Activated CD8-positive, alpha-beta T cell treated with anti-CD3 and anti-CD28 coated beads for 36 hours (primary cell): ENCODE data around the gene GZMB. TPM values are rescaled to one million over a fixed set of nuclear protein-coding genes. Genes with fewer than 3 reads are reported as not detected.

Source experiments
- ATAC-seq: fragments of 200-7000 bp; cut with Tn5 transposase; one replicate; pipeline ENCODE4 v1.10.0; 2021; ENCODE audit warnings: mild to moderate bottlenecking, moderate library complexity
- CTCF ChIA-PET: fragments of 350-600 bp; sonication (Branson Sonifier 250); formaldehyde crosslinking; loops from one replicate; lab custom pipeline; 2021; ENCODE audit warnings: antibody characterized with exemption; lab: Charles Lee
- POLR2A ChIA-PET: fragments of 350-600 bp; sonication (Branson Sonifier 250); formaldehyde crosslinking; loops from one replicate; lab custom pipeline; 2021; ENCODE audit warnings: antibody characterized with exemption; lab: Charles Lee
- DNase-seq: peaks from one replicate; pipeline ENCODE4 v3.0.0-alpha.2; 2020
- H3K27ac Mint-ChIP-seq: one replicate; pipeline ENCODE4 v1.8.0; 2021; ENCODE audit warnings: mild to moderate bottlenecking, mixed read lengths
- H3K27me3 Mint-ChIP-seq: one replicate; pipeline ENCODE4 v1.8.0; 2021; ENCODE audit warnings: mixed read lengths
- H3K36me3 Mint-ChIP-seq: one replicate; pipeline ENCODE4 v1.8.0; 2021; ENCODE audit warnings: low read depth, mixed read lengths
- H3K4me1 Mint-ChIP-seq: one replicate; pipeline ENCODE4 v1.8.0; 2021; ENCODE audit warnings: low read depth, mixed read lengths
- H3K4me3 Mint-ChIP-seq: one replicate; pipeline ENCODE4 v1.8.0; 2021; ENCODE audit warnings: mild to moderate bottlenecking, moderate library complexity, mixed read lengths
- H3K9me3 Mint-ChIP-seq: one replicate; pipeline ENCODE4 v1.8.0; 2021; ENCODE audit warnings: mixed read lengths
- CTCF ChIP-seq: fragments of 200-600 bp; IDR thresholded peaks from one replicate; pipeline ENCODE4 v1.8.0; 2022; ENCODE audit warnings: antibody characterized with exemption, mild to moderate bottlenecking
- intact Hi-C: fragments of 100-400 bp; cut with micrococcal nuclease; formaldehyde crosslinking; loops from one replicate; pipeline ENCODE4 v1.10.0; 2022
- total RNA-seq, 2 experiments: library from RNA; stranded (reverse); gene quantifications; one replicate each; pipeline ENCODE4 v1.2.3, GENCODE V29; 2021

GZMB gene
- total RNA-seq, 2 experiments from 2014 or later, result 1,751 to 1,779 TPM

- Mint-ChIP-seq H3K9me3 (peaks cover 12% of the 10 kb centered on the region), H3K27me3 (no peaks in the 10 kb centered on the region), H3K4me1 (peaks cover 83% of the 10 kb centered on the region), H3K36me3 (peaks cover 18% of the 10 kb centered on the region), H3K4me3 (peak overlapping the region; percentile 71), H3K27ac (peak overlapping the region; percentile 99)
- no peak for ATAC-seq
- ChIA-PET POLR2A (interaction anchor here (0.6 to 4.8 kb wide), 12 partner anchors 7 to 231 kb away, joined by 3 to 46 read pairs (median 6); partner anchors contain the start of genes GZMB, GZMH and SDR39U1), CTCF (interaction anchor here (0.8 to 4.7 kb wide), 13 partner anchors 7 to 238 kb away, joined by 3 to 34 read pairs (median 7); partner anchors contain the start of genes GZMB and GZMH)
- no peak for TF ChIP-seq CTCF
- intact Hi-C loops, result loop anchor here (1.0 to 5.0 kb wide), 3 partner anchors 12 to 231 kb away; partner anchors contain the start of genes GZMB and SDR39U1
- DNase-seq, result no peak
Measured at GRCh38 chr14:24673059-24673458, 39.1 kb upstream of the GZMB start.

- intact Hi-C loops, result loop anchor here (5.0 kb wide), 1 partner anchor 228 kb away; the partner anchor contains the start of gene SDR39U1
- DNase-seq (peak; percentile 89), ATAC-seq (peak; percentile 21)
- peaks cover 19% of the 10 kb centered on the region for H3K36me3 Mint-ChIP-seq
- ChIA-PET CTCF (no interaction called here), POLR2A (no interaction called here)
- peak overlapping the region; percentile 41 for H3K4me3 Mint-ChIP-seq
- peaks cover 13% of the 10 kb centered on the region for H3K9me3 Mint-ChIP-seq
- H3K27ac Mint-ChIP-seq, result peak overlapping the region; percentile 88
- peaks cover 84% of the 10 kb centered on the region for H3K4me1 Mint-ChIP-seq
- no peaks in the 10 kb centered on the region for H3K27me3 Mint-ChIP-seq
- no peak for TF ChIP-seq CTCF
Measured at GRCh38 chr14:24670594-24670993, 36.6 kb upstream of the GZMB start.

GRCh38 chr14:24669651-24670050 lies 35.7 kb upstream of the GZMB start:
- H3K4me3 Mint-ChIP-seq, result no peak overlapping the region
- no peaks in the 10 kb centered on the region for H3K27me3 Mint-ChIP-seq
- ATAC-seq (no peak), DNase-seq (no peak)
- CTCF ChIA-PET, result interaction anchor here (3.5 kb wide), 1 partner anchor 9 kb away, joined by 14 read pairs; no protein-coding TSS in a partner anchor
- TF ChIP-seq CTCF, result no peak
- intact Hi-C loops, result loop anchor here (5.0 kb wide), 1 partner anchor 227 kb away; the partner anchor contains the start of gene SDR39U1
- peak overlapping the region; percentile 85 for H3K27ac Mint-ChIP-seq
- H3K36me3 Mint-ChIP-seq, result peaks cover 17% of the 10 kb centered on the region
- peaks cover 86% of the 10 kb centered on the region for H3K4me1 Mint-ChIP-seq
- POLR2A ChIA-PET, result interaction anchor here (0.8 kb wide), 1 partner anchor 60 kb away, joined by 3 read pairs; the partner anchor contains the start of gene GZMH
- H3K9me3 Mint-ChIP-seq, result peaks cover 12% of the 10 kb centered on the region

- CTCF ChIA-PET, result interaction anchor here (0.8 to 3.0 kb wide), 5 partner anchors 9 to 60 kb away, joined by 4 to 15 read pairs (median 7); no protein-coding TSS in a partner anchor
- H3K9me3 Mint-ChIP-seq, result peaks cover 12% of the 10 kb centered on the region
- ATAC-seq, result peak; percentile 87
- intact Hi-C loops, result loop anchor here (1.0 to 2.0 kb wide), 2 partner anchors 9 to 31 kb away; partner anchors contain the start of gene GZMB
- POLR2A ChIA-PET, result interaction anchor here (0.7 to 1.8 kb wide), 6 partner anchors 8 to 222 kb away, joined by 3 to 8 read pairs (median 4); partner anchors contain the start of gene GZMB
- no peaks in the 10 kb centered on the region for H3K27me3 Mint-ChIP-seq
- peak overlapping the region; percentile 93 for H3K27ac Mint-ChIP-seq
- no peak for TF ChIP-seq CTCF
- peak overlapping the region; percentile 60 for H3K4me3 Mint-ChIP-seq
- peaks cover 22% of the 10 kb centered on the region for H3K36me3 Mint-ChIP-seq
- peaks cover 91% of the 10 kb centered on the region for H3K4me1 Mint-ChIP-seq
- DNase-seq, result peak; percentile 90
Measured at GRCh38 chr14:24665440-24665991, 31.5 kb upstream of the GZMB start.
